Thoracic aorta (tissue), 2 donors: ENCODE data around the gene PRPF38A. TPM values are rescaled to one million over a fixed set of nuclear protein-coding genes. Genes with fewer than 3 reads are reported as not detected.

Experiments used
- ATAC-seq: fragments of 150-250 bp; one replicate; pipeline ENCODE4 v1.8.0; 2017; ENCODE audit warnings: low read depth; ENCODE audit not compliant: insufficient number of reproducible peaks, low FRiP score
- DNase-seq: peaks from one replicate; pipeline ENCODE4 v3.0.0-alpha.2; 2020; ENCODE audit warnings: low spot score
- H3K27ac ChIP-seq, 2 donors: fragments of 200-600 bp; sonication (generic); 1 replicate in 1 of 2; 2 replicates in 1 of 2; pipeline ENCODE4 v1.5.1; 2016; ENCODE audit warnings: mild to moderate bottlenecking in 2 of 2, moderate library complexity in 2 of 2
- H3K27me3 ChIP-seq: fragments of 200-600 bp; sonication (generic); replicated peaks from 2 replicates; pipeline ENCODE4 v1.6.0; 2016; ENCODE audit warnings: mild to moderate bottlenecking; ENCODE audit not compliant: insufficient read depth
- H3K36me3 ChIP-seq: fragments of 200-600 bp; sonication (generic); one replicate; pipeline ENCODE4 v1.5.1; 2016
- H3K4me1 ChIP-seq, 2 donors: fragments of 200-600 bp; sonication (generic); 1 replicate in 1 of 2; 2 replicates in 1 of 2; pipeline versions ENCODE4 v1.5.1 to v1.6.0; 2016; ENCODE audit warnings: low read depth in 2 of 2, mild to moderate bottlenecking in 1 of 2; ENCODE audit not compliant: control insufficient read depth in 1 of 2
- H3K4me3 ChIP-seq: fragments of 200-600 bp; sonication (generic); 2 replicates; pipeline ENCODE4 v1.5.1; 2016; ENCODE audit warnings: mild to moderate bottlenecking
- H3K9me3 ChIP-seq: fragments of 200-600 bp; sonication (generic); 2 replicates; pipeline ENCODE4 v1.5.1; 2016
- CTCF ChIP-seq: fragments of 200-600 bp; sonication (generic); IDR thresholded peaks from one replicate; pipeline ENCODE4 v1.5.1; 2019; ENCODE audit warnings: antibody characterized with exemption
- total RNA-seq, 2 donors: library from RNA; depleted of rRNA; stranded (reverse); fragments of >200 nt; gene quantifications; one replicate each; pipeline versions ENCODE4 v1.1.0 to v1.2.3, GENCODE V29; 2016

The PRPF38A gene
- total RNA-seq, 2 donors from 2014 or later = 18.1 to 27.4 TPM

DNA sequence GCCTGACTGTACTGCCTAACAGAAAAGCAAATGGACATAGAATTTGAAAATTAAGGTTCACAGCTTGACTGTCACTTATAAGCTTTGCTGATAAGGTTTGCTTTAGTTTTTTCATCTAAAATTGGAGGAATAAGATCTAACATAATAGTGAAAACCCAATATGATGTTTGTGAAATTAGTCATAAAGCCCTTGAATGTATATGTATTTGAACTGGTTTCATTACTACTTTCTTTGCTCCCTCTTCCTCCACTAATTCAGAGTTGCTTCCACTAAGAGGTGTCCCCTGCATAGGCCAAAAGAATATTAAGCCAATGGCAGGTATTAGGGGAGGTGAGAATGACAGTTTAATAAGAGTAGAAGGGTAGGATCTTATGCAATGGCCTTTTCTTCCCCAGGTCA lies 10.5 kb downstream of the PRPF38A start:
- H3K4me1 ChIP-seq = no peaks in the 10 kb centered on the region
- ATAC-seq = no peak
- no peak overlapping the region for H3K4me3 ChIP-seq
- H3K36me3 ChIP-seq = peaks cover 80% of the 10 kb centered on the region
- TF ChIP-seq CTCF = no peak
- no peak for DNase-seq
- no peaks in the 10 kb centered on the region for H3K27me3 ChIP-seq
- no peaks in the 10 kb centered on the region for H3K9me3 ChIP-seq
- H3K27ac ChIP-seq = no peak overlapping the region

GRCh38 chr1:52416811-52417210 lies 12.4 kb downstream of the PRPF38A start:
- no peak for TF ChIP-seq CTCF
- ATAC-seq (no peak), DNase-seq (no peak)
- Histone ChIP-seq H3K4me1 (no peaks in the 10 kb centered on the region), H3K36me3 (peaks cover 66% of the 10 kb centered on the region), H3K27me3 (no peaks in the 10 kb centered on the region), H3K9me3 (no peaks in the 10 kb centered on the region), H3K4me3 (no peak overlapping the region), H3K27ac (no peak overlapping the region)

DNA sequence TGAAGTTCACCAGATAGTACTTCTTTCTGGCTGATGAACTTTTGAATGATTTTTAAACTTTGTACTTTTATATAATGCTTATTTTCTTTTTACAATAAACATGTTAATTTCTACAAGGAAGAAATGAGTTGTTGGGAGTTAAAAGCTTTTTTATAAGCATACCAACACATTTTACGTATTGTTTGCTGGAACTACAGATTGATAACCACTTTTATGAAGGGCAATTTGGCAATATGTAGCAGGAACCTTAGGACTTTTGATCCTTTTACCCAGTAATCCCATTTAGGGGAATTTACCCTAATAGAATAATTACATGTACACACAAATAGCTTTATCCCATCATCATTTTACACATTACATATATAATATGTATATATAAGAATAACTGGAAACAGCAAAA lies 16.3 kb downstream of the PRPF38A start:
- no peak for DNase-seq
- ATAC-seq = no peak
- peaks cover 42% of the 10 kb centered on the region for H3K36me3 ChIP-seq

GRCh38 chr1:52423055-52423454 lies 18.7 kb downstream of the PRPF38A start:
- peaks cover 21% of the 10 kb centered on the region for H3K36me3 ChIP-seq
- ATAC-seq (no peak), DNase-seq (no peak)
- H3K9me3 ChIP-seq = no peaks in the 10 kb centered on the region
- H3K4me3 ChIP-seq = no peak overlapping the region
- H3K27me3 ChIP-seq = no peaks in the 10 kb centered on the region
- H3K27ac ChIP-seq = no peak overlapping the region
- H3K4me1 ChIP-seq = no peaks in the 10 kb centered on the region
- TF ChIP-seq CTCF = no peak

More for the DNA sequence above, 16.3 kb downstream of the PRPF38A start:
- Histone ChIP-seq H3K4me3 (no peak overlapping the region), H3K4me1 (no peaks in the 10 kb centered on the region), H3K9me3 (no peaks in the 10 kb centered on the region), H3K27ac (no peak overlapping the region), H3K27me3 (no peaks in the 10 kb centered on the region)
- no peak for TF ChIP-seq CTCF

DNA sequence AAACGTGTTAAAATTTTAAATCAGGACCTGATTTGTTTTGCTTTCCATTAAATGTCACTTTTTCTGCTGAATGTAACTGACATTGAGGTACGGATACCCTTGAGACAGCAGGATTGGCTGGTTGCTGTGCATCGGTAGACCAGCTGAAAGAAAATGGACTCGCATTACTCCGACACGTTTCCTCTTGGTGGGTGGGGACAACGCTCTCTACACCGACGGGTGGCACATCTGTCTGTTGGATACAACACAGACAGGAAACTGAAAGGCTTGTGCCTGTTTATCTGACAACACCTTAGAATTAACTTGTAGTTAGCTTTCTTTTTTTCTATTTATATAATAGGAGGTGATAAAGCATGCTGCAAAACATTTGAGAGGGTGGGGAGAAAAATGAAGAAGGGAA lies 19.4 kb downstream of the PRPF38A start:
- H3K27ac ChIP-seq = no peak overlapping the region
- TF ChIP-seq CTCF = no peak
- ATAC-seq (no peak), DNase-seq (no peak)
- H3K9me3 ChIP-seq = no peaks in the 10 kb centered on the region
- H3K36me3 ChIP-seq = peaks cover 14% of the 10 kb centered on the region
- H3K4me1 ChIP-seq = no peaks in the 10 kb centered on the region
- no peak overlapping the region for H3K4me3 ChIP-seq
- no peaks in the 10 kb centered on the region for H3K27me3 ChIP-seq
